ENCODE results near the gene DGAT2.

The DGAT2 gene

DNA sequence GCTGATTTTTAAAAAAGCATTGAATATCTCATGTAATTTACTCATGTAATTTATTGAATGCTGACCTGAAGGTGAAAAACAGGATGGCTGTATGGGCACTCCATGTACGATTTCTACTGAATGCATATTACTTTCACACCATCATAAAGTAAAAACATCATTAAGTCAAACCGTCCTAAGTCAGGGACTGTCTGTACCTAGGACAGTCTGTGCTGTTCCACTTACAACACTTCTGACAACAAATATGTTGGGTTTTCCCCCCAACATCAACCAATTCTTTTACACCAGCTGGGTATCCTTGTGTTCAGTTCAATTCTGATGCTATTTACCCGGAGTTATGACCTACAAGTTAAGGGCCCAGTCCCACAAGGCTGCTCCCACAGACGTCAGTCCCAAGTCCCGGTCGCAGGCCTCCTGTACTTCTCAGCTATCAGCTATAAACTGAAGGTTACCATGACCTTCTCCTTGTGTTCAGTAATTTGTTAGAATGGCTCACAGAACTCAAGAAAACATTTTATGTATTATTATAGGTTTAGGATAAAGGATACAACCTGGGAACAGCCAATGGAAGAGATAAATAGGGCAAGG, 63.4 kb downstream of the DGAT2 start:
- POLR2A ChIA-PET, result interaction anchor here (1.2 kb wide), 1 partner anchor 9 kb away, joined by 4 read pairs; no protein-coding TSS in a partner anchor
- Histone ChIP-seq H3K27ac (ENCODE audit: insufficient read depth in 1 of 2, low read depth in 1 of 2, low read length in 2 of 2, poor library complexity in 1 of 2, severe bottlenecking in 2 of 2) (no peak overlapping the region), H3K4me1 (ENCODE audit: control extremely low read depth in 1 of 4, control insufficient read depth in 4 of 4, insufficient read depth in 4 of 4, low read length in 3 of 4) (peaks cover 6 to 13% (median 9%) of the 10 kb centered on the region in 4 experiments), H3K9me3 (ENCODE audit: control extremely low read depth in 1 of 5, control insufficient read depth in 4 of 5, insufficient read depth in 2 of 5, low read depth in 1 of 5, low read length in 4 of 5) (no peaks in the 10 kb centered on the region), H3K4me3 (ENCODE audit: control insufficient read depth in 1 of 7, extremely low read depth in 1 of 7, insufficient read depth in 4 of 7, low read depth in 2 of 7, low read length in 6 of 7) (no peak overlapping the region), H3K27me3 (replicated peaks in 2 of 5; ENCODE audit: control insufficient read depth in 4 of 5, insufficient read depth in 5 of 5, low read length in 4 of 5) (no peaks in the 10 kb centered on the region), H3K36me3 (ENCODE audit: control insufficient read depth in 4 of 4, insufficient read depth in 4 of 4, low read length in 3 of 4) (peaks cover 0 to 6% (median 4%) of the 10 kb centered on the region in 4 experiments)
- DNase-seq, result no peak
- CTCF ChIA-PET, result interaction anchor here (0.8 to 1.2 kb wide), 6 partner anchors 9 to 65 kb away, joined by 3 to 4 read pairs (median 3); no protein-coding TSS in a partner anchor
- WGBS (ENCODE audit: insufficient coverage), result 97% methylated on average over 4 of the region's 6 CpGs

DNA sequence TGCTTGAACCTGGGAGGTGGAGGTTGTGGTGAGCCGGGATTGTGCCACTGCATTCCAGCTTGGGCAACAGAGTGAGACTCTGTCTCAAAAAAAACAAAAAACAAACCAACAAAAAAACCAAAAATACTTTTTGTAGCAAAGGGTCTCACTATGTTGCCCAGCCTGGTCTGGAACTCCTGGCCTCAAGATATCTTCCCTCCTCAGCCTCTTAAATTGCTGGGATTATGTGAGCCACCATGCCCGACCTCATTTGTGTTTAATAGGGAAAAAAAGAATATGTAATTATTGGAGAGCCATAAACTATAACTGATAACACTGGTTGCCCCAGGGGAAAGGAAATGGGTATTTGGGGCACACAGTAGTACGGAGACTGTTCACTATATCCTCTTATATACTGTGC, 66.2 kb downstream of the DGAT2 start:
- POLR2A ChIA-PET, result no interaction called here
- H3K36me3 ChIP-seq (ENCODE audit: control insufficient read depth in 4 of 4, insufficient read depth in 4 of 4, low read length in 3 of 4), result peaks cover 0 to 12% (median 4%) of the 10 kb centered on the region in 4 experiments
- peaks cover 3 to 13% (median 6%) of the 10 kb centered on the region in 4 experiments for H3K4me1 ChIP-seq (ENCODE audit: control extremely low read depth in 1 of 4, control insufficient read depth in 4 of 4, insufficient read depth in 4 of 4, low read length in 3 of 4)
- no CpG with 5 or more reads among the region's 3 CpGs for WGBS (ENCODE audit: insufficient coverage)
- DNase-seq, result no peak
- H3K9me3 ChIP-seq (ENCODE audit: control extremely low read depth in 1 of 5, control insufficient read depth in 4 of 5, insufficient read depth in 2 of 5, low read depth in 1 of 5, low read length in 4 of 5), result no peaks in the 10 kb centered on the region
- H3K27ac ChIP-seq (ENCODE audit: insufficient read depth in 1 of 2, low read depth in 1 of 2, low read length in 2 of 2, poor library complexity in 1 of 2, severe bottlenecking in 2 of 2), result no peak overlapping the region
- no peaks in the 10 kb centered on the region for H3K27me3 ChIP-seq (replicated peaks in 2 of 5; ENCODE audit: control insufficient read depth in 4 of 5, insufficient read depth in 5 of 5, low read length in 4 of 5)
- CTCF ChIA-PET, result no interaction called here
- H3K4me3 ChIP-seq (ENCODE audit: control insufficient read depth in 1 of 7, extremely low read depth in 1 of 7, insufficient read depth in 4 of 7, low read depth in 2 of 7, low read length in 6 of 7), result no peak overlapping the region

DNA sequence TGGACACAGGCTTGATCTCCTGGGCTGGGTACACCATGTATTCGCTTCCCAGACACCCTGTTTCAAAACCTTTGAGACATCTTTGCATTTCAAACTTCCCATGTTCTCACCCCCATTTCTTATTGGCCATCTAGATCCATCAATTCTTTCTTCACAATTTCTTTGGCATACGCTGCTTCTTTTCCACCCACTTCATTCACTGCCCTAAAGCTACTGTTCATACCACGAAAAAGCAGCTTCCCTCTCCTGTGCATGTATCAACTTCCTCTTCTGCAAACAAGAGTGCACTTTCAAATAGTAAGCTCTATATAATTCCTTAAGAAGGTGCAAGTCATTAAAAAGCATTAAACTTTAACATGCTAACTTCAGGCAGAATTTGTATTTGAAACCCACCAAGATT, 67.8 kb downstream of the DGAT2 start:
- POLR2A ChIA-PET, result no interaction called here
- 63% methylated on average over 3 of the region's 3 CpGs for WGBS (ENCODE audit: insufficient coverage)
- Histone ChIP-seq H3K36me3 (ENCODE audit: control insufficient read depth in 4 of 4, insufficient read depth in 4 of 4, low read length in 3 of 4) (peaks cover 0 to 11% (median 4%) of the 10 kb centered on the region in 4 experiments), H3K4me3 (ENCODE audit: control insufficient read depth in 1 of 7, extremely low read depth in 1 of 7, insufficient read depth in 4 of 7, low read depth in 2 of 7, low read length in 6 of 7) (no peak overlapping the region), H3K4me1 (ENCODE audit: control extremely low read depth in 1 of 4, control insufficient read depth in 4 of 4, insufficient read depth in 4 of 4, low read length in 3 of 4) (peaks cover 3 to 13% (median 6%) of the 10 kb centered on the region in 4 experiments), H3K27me3 (replicated peaks in 2 of 5; ENCODE audit: control insufficient read depth in 4 of 5, insufficient read depth in 5 of 5, low read length in 4 of 5) (no peaks in the 10 kb centered on the region), H3K9me3 (ENCODE audit: control extremely low read depth in 1 of 5, control insufficient read depth in 4 of 5, insufficient read depth in 2 of 5, low read depth in 1 of 5, low read length in 4 of 5) (no peaks in the 10 kb centered on the region), H3K27ac (ENCODE audit: insufficient read depth in 1 of 2, low read depth in 1 of 2, low read length in 2 of 2, poor library complexity in 1 of 2, severe bottlenecking in 2 of 2) (no peak overlapping the region)
- CTCF ChIA-PET, result interaction anchor here (0.9 to 1.3 kb wide), 2 partner anchors 11 to 240 kb away, joined by 3 read pairs; no protein-coding TSS in a partner anchor
- DNase-seq, result no peak

DNA sequence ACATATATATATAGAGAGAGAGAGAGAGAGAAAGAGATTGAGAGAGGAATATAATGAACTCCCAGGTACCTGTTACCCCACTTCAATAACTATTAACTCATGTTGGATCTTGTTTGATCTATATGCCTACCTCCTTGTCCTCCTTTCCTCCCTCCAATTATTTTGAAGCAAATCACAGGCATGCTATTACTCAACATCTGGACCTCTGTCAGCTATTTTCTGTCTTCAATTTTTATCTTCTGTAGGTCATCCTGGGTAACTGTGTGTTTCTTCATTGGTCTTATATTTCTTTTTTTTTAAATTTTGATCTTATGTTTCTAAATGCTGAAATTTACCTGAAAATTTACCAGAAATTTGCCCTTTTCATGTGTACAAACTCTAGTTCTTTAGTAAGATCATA, 71.3 kb downstream of the DGAT2 start:
- CTCF ChIA-PET, result interaction anchor here (1.1 kb wide), 1 partner anchor 26 kb away, joined by 3 read pairs; no protein-coding TSS in a partner anchor
- no peaks in the 10 kb centered on the region for H3K9me3 ChIP-seq (ENCODE audit: control extremely low read depth in 1 of 5, control insufficient read depth in 4 of 5, insufficient read depth in 2 of 5, low read depth in 1 of 5, low read length in 4 of 5)
- H3K27ac ChIP-seq (ENCODE audit: insufficient read depth in 1 of 2, low read depth in 1 of 2, low read length in 2 of 2, poor library complexity in 1 of 2, severe bottlenecking in 2 of 2), result no peak overlapping the region

DNA sequence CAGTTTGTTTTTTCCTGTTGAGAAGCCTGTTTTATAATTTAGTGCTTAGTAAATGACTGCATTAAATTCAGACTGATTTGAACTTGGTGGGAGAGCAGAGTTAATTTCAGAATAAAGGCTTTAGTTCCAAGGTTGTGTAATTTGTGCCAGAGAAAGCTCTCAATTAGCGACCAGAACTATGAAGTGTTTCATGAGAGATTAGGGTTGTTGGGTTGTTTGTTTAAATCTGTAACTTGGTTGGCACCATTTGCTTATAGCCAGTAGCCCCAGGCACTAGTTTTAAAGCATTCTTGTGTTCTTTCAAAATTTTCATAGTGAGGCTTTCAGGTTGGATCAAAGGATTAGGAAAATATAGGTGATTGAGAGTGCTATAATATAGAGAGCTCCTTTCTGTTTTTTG, 71.9 kb downstream of the DGAT2 start:
- H3K4me1 ChIP-seq (ENCODE audit: control extremely low read depth in 1 of 4, control insufficient read depth in 4 of 4, insufficient read depth in 4 of 4, low read length in 3 of 4), result peaks cover 3 to 14% (median 6%) of the 10 kb centered on the region in 4 experiments
- H3K36me3 ChIP-seq (ENCODE audit: control insufficient read depth in 4 of 4, insufficient read depth in 4 of 4, low read length in 3 of 4), result peaks cover 0 to 8% (median 3%) of the 10 kb centered on the region in 4 experiments
- no peak for DNase-seq
- CTCF ChIA-PET, result interaction anchor here (1.0 to 2.1 kb wide), 4 partner anchors 9 to 37 kb away, joined by 3 to 6 read pairs (median 3); no protein-coding TSS in a partner anchor
- WGBS (ENCODE audit: insufficient coverage), result 100% methylated on average over 1 of the region's 1 CpG
- H3K27ac ChIP-seq (ENCODE audit: insufficient read depth in 1 of 2, low read depth in 1 of 2, low read length in 2 of 2, poor library complexity in 1 of 2, severe bottlenecking in 2 of 2), result no peak overlapping the region
- no peaks in the 10 kb centered on the region for H3K27me3 ChIP-seq (replicated peaks in 2 of 5; ENCODE audit: control insufficient read depth in 4 of 5, insufficient read depth in 5 of 5, low read length in 4 of 5)
- H3K9me3 ChIP-seq (ENCODE audit: control extremely low read depth in 1 of 5, control insufficient read depth in 4 of 5, insufficient read depth in 2 of 5, low read depth in 1 of 5, low read length in 4 of 5), result peaks cover 0 to 2% (median 0%) of the 10 kb centered on the region in 5 experiments
- POLR2A ChIA-PET, result no interaction called here
- no peak overlapping the region for H3K4me3 ChIP-seq (ENCODE audit: control insufficient read depth in 1 of 7, extremely low read depth in 1 of 7, insufficient read depth in 4 of 7, low read depth in 2 of 7, low read length in 6 of 7)

More for the DNA sequence above, 71.3 kb downstream of the DGAT2 start:
- no peak overlapping the region for H3K4me3 ChIP-seq (ENCODE audit: control insufficient read depth in 1 of 7, extremely low read depth in 1 of 7, insufficient read depth in 4 of 7, low read depth in 2 of 7, low read length in 6 of 7)
- H3K36me3 ChIP-seq (ENCODE audit: control insufficient read depth in 4 of 4, insufficient read depth in 4 of 4, low read length in 3 of 4), result peaks cover 0 to 8% (median 3%) of the 10 kb centered on the region in 4 experiments
- POLR2A ChIA-PET, result no interaction called here
- no peak for DNase-seq
- peaks cover 3 to 14% (median 6%) of the 10 kb centered on the region in 4 experiments for H3K4me1 ChIP-seq (ENCODE audit: control extremely low read depth in 1 of 4, control insufficient read depth in 4 of 4, insufficient read depth in 4 of 4, low read length in 3 of 4)
- H3K27me3 ChIP-seq (replicated peaks in 2 of 5; ENCODE audit: control insufficient read depth in 4 of 5, insufficient read depth in 5 of 5, low read length in 4 of 5), result no peaks in the 10 kb centered on the region

GRCh38 chr11:75841739-75842138, 73.2 kb downstream of the DGAT2 start:
- CTCF ChIA-PET, result interaction anchor here (1.5 to 2.1 kb wide), 2 partner anchors 26 to 38 kb away, joined by 3 to 6 read pairs; no protein-coding TSS in a partner anchor

GRCh38 chr11:75845324-75845723, 76.7 kb downstream of the DGAT2 start:
- no peak for DNase-seq
- no peaks in the 10 kb centered on the region for H3K36me3 ChIP-seq (ENCODE audit: control insufficient read depth in 4 of 4, insufficient read depth in 4 of 4, low read length in 3 of 4)
- no peaks in the 10 kb centered on the region for H3K27me3 ChIP-seq (replicated peaks in 2 of 5; ENCODE audit: control insufficient read depth in 4 of 5, insufficient read depth in 5 of 5, low read length in 4 of 5)
- CTCF ChIA-PET, result interaction anchor here (1.2 to 1.4 kb wide), 2 partner anchors 10 to 22 kb away, joined by 4 read pairs; no protein-coding TSS in a partner anchor
- no peak overlapping the region for H3K27ac ChIP-seq (ENCODE audit: insufficient read depth in 1 of 2, low read depth in 1 of 2, low read length in 2 of 2, poor library complexity in 1 of 2, severe bottlenecking in 2 of 2)
- peaks cover 0 to 2% (median 0%) of the 10 kb centered on the region in 5 experiments for H3K9me3 ChIP-seq (ENCODE audit: control extremely low read depth in 1 of 5, control insufficient read depth in 4 of 5, insufficient read depth in 2 of 5, low read depth in 1 of 5, low read length in 4 of 5)
- no peak overlapping the region for H3K4me3 ChIP-seq (ENCODE audit: control insufficient read depth in 1 of 7, extremely low read depth in 1 of 7, insufficient read depth in 4 of 7, low read depth in 2 of 7, low read length in 6 of 7)
- POLR2A ChIA-PET, result interaction anchor here (0.7 kb wide), 1 partner anchor 51 kb away, joined by 3 read pairs; no protein-coding TSS in a partner anchor
- H3K4me1 ChIP-seq (ENCODE audit: control extremely low read depth in 1 of 4, control insufficient read depth in 4 of 4, insufficient read depth in 4 of 4, low read length in 3 of 4), result peaks cover 0 to 5% (median 3%) of the 10 kb centered on the region in 4 experiments

More at GRCh38 chr11:75841739-75842138, 73.2 kb downstream of the DGAT2 start:
- POLR2A ChIA-PET, result no interaction called here
- WGBS (ENCODE audit: insufficient coverage), result 90% methylated on average over 2 of the region's 2 CpGs
- Histone ChIP-seq H3K36me3 (ENCODE audit: control insufficient read depth in 4 of 4, insufficient read depth in 4 of 4, low read length in 3 of 4) (peaks cover 0 to 8% (median 3%) of the 10 kb centered on the region in 4 experiments), H3K27me3 (replicated peaks in 2 of 5; ENCODE audit: control insufficient read depth in 4 of 5, insufficient read depth in 5 of 5, low read length in 4 of 5) (no peaks in the 10 kb centered on the region), H3K4me1 (ENCODE audit: control extremely low read depth in 1 of 4, control insufficient read depth in 4 of 4, insufficient read depth in 4 of 4, low read length in 3 of 4) (peaks cover 0 to 5% (median under 1%) of the 10 kb centered on the region in 4 experiments), H3K27ac (ENCODE audit: insufficient read depth in 1 of 2, low read depth in 1 of 2, low read length in 2 of 2, poor library complexity in 1 of 2, severe bottlenecking in 2 of 2) (no peak overlapping the region), H3K9me3 (ENCODE audit: control extremely low read depth in 1 of 5, control insufficient read depth in 4 of 5, insufficient read depth in 2 of 5, low read depth in 1 of 5, low read length in 4 of 5) (peaks cover 0 to 2% (median 0%) of the 10 kb centered on the region in 5 experiments), H3K4me3 (ENCODE audit: control insufficient read depth in 1 of 7, extremely low read depth in 1 of 7, insufficient read depth in 4 of 7, low read depth in 2 of 7, low read length in 6 of 7) (no peak overlapping the region)
- no peak for DNase-seq

Data from common myeloid progenitor, CD34-positive (primary cell).